Measurements from ENCODE around the gene ZMYM2. TPM values are rescaled to one million over a fixed set of nuclear protein-coding genes. Genes with fewer than 3 reads are reported as not detected.

The ZMYM2 gene
- polyA plus RNA-seq, 2 of the 4 experiments (the other 2 are of a cell fraction) = 21.7 to 56.7 TPM

DNA sequence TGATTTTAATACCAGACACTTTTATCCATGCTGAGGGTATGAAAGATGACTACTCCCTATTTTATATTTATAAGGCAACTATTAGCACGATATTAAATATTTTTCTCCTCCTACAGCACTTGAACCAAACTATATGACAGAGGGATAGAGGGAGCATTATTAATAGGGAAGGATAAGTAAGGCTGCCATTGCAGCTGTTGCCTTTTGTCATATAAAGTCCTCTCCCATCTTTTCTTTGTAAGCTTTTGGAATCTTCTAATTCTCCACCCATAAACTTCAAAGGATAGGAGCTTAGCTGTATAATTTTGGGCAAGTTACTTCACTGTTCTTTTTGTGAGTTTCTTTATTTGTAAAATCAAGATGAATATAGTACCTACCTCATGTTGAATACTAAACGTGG, 95.4 kb downstream of the ZMYM2 start:
- WGBS (ENCODE audit: missing lambda C conversion rate) = 91% methylated on average over 2 of the region's 2 CpGs
- ChIA-PET POLR2A (no interaction called here), CTCF (no interaction called here)
- no peak for ATAC-seq
- TF ChIP-seq KDM5A (IDR thresholded peaks at IDR 0.05) = no peak
- H3K4me3 ChIP-seq = no peak overlapping the region
- H3K4me1 ChIP-seq = no peaks in the 10 kb centered on the region
- no peak overlapping the region for H3K4me2 ChIP-seq
- no peak for DNase-seq (ENCODE audit: low read depth in 1 of 2, low spot score in 1 of 2)
- H3K27ac ChIP-seq = no peak overlapping the region
- FAIRE-seq = no peak
- H3K9me3 ChIP-seq = no peaks in the 10 kb centered on the region

DNA sequence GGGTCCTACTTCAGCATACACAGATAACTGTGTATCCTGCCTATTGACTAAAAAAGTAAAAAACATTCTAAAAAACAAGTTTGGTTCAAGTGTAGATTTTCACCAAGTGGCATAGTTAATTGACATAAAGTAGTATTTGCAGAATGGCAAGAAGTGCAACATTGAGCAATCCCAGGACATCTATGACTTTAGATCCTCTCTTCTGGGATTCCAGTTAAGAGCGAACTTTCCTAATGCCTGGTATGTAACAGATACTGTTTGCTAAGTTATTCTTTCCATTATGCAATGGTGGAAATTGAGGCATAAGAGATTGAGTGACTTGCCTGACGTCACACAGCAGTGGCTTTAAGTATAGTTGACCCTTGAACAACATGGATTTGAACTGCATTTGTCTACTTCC, 96.1 kb downstream of the ZMYM2 start:
- no peak for ATAC-seq
- POLR2A ChIA-PET = no interaction called here

GRCh38 chr13:20057214-20057613, 98.7 kb downstream of the ZMYM2 start:
- ATAC-seq = no peak
- POLR2A ChIA-PET = no interaction called here
- CTCF ChIA-PET = no interaction called here
- DNase-seq (ENCODE audit: low read depth in 1 of 2, low spot score in 1 of 2) = no peak
- 91% methylated on average over 7 of the region's 7 CpGs for WGBS (ENCODE audit: missing lambda C conversion rate)
- no peak for FAIRE-seq
- no peak overlapping the region for H3K4me2 ChIP-seq
- no peak overlapping the region for H3K27ac ChIP-seq
- TF ChIP-seq TFCP2L1 (CRISPR knock-in tag; IDR thresholded peaks at IDR 0.05) = no peak
- TF ChIP-seq ZC3H11A (IDR thresholded peaks at IDR 0.05) = 0 out of 2 replicates have a peak, but pooled peaks have one; percentile 17
- H3K4me1 ChIP-seq = no peaks in the 10 kb centered on the region
- H3K4me3 ChIP-seq = no peak overlapping the region
- no peaks in the 10 kb centered on the region for H3K9me3 ChIP-seq

More for the DNA sequence above, 96.1 kb downstream of the ZMYM2 start:
- CTCF ChIA-PET = no interaction called here
- H3K4me1 ChIP-seq = no peaks in the 10 kb centered on the region
- DNase-seq (ENCODE audit: low read depth in 1 of 2, low spot score in 1 of 2) (no peak), FAIRE-seq (no peak)
- H3K4me3 ChIP-seq = no peak overlapping the region
- H3K9me3 ChIP-seq = no peaks in the 10 kb centered on the region
- TF ChIP-seq HOXA7 (CRISPR knock-in tag; IDR thresholded peaks at IDR 0.05) (no peak), BHLHE40 (IDR thresholded peaks at IDR 0.05; ENCODE audit: low read depth, low read length) (no peak), MAZ (IDR thresholded peaks at IDR 0.05; ENCODE audit: borderline replicate concordance, low read depth, low read length) (no peak), SMC3 (IDR thresholded peaks at IDR 0.05) (no peak), HOXB13 (CRISPR knock-in tag; IDR thresholded peaks at IDR 0.05; ENCODE audit: low read depth) (no peak), CTCF (IDR thresholded peaks at IDR 0.05) (no peak), RFX5 (IDR thresholded peaks at IDR 0.05) (no peak), HMGXB4 (CRISPR knock-in tag; IDR thresholded peaks at IDR 0.05; ENCODE audit: borderline replicate concordance) (no peak)
- H3K27ac ChIP-seq = no peak overlapping the region
- 93% methylated on average over 2 of the region's 2 CpGs for WGBS (ENCODE audit: missing lambda C conversion rate)
- no peak overlapping the region for H3K4me2 ChIP-seq

DNA sequence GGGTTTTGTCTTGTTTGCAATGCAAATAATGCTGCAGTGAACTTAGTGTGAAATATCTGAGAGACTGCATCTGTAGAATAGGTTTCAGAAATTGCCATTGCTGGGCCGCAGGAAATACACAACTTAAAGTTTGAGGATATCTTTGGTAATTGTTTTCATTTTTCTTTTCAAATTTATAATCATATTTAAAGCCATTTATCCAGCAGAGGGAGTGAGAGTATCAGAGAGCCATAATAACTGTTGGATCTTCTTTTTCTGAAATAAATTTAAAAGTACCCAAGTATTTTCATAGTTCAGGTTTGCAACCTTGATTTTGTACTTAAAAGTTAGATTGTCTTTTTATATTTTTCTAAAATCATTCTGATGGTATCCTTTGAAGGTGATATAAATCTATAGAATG, 99.4 kb downstream of the ZMYM2 start:
- WGBS (ENCODE audit: missing lambda C conversion rate) = 96% methylated on average over 1 of the region's 1 CpG
- TF ChIP-seq RAD21 (conservative IDR thresholded peaks at IDR 0.05 in 1 of 2, IDR thresholded peaks at IDR 0.05 in 1 of 2) = peak in 1 of 2 experiments; percentile 4; a peak in 1 of 5 replicates
- TF ChIP-seq PHF8 (IDR thresholded peaks at IDR 0.05; ENCODE audit: borderline replicate concordance, low read depth) = no peak
- H3K4me3 ChIP-seq = no peak overlapping the region
- FAIRE-seq (no peak), DNase-seq (ENCODE audit: low read depth in 1 of 2, low spot score in 1 of 2) (no peak), ATAC-seq (no peak)
- ChIA-PET CTCF (no interaction called here), POLR2A (no interaction called here)
- no peak overlapping the region for H3K4me2 ChIP-seq
- H3K9me3 ChIP-seq = no peaks in the 10 kb centered on the region
- no peaks in the 10 kb centered on the region for H3K4me1 ChIP-seq
- H3K27ac ChIP-seq = no peak overlapping the region

GRCh38 chr13:20058476-20058875, 99.9 kb downstream of the ZMYM2 start:
- no peaks in the 10 kb centered on the region for H3K4me1 ChIP-seq
- no peak overlapping the region for H3K4me2 ChIP-seq
- H3K9me3 ChIP-seq = no peaks in the 10 kb centered on the region
- POLR2A ChIA-PET = no interaction called here
- CTCF ChIA-PET = no interaction called here
- H3K27ac ChIP-seq = no peak overlapping the region
- no peak for ATAC-seq
- no peak overlapping the region for H3K4me3 ChIP-seq
- no peak for TF ChIP-seq USF2 (IDR thresholded peaks at IDR 0.05)
- no peak for TF ChIP-seq HOXA7 (CRISPR knock-in tag; IDR thresholded peaks at IDR 0.05)
- TF ChIP-seq RNF2 (IDR thresholded peaks at IDR 0.05; ENCODE audit: borderline replicate concordance, low read depth) = no peak
- TF ChIP-seq, protein P1, sequence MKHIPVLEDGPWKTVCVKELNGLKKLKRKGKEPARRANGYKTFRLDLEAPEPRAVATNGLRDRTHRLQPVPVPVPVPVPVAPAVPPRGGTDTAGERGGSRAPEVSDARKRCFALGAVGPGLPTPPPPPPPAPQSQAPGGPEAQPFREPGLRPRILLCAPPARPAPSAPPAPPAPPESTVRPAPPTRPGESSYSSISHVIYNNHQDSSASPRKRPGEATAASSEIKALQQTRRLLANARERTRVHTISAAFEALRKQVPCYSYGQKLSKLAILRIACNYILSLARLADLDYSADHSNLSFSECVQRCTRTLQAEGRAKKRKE (CRISPR knock-in tag; IDR thresholded peaks at IDR 0.05; ENCODE audit: low read depth) = no peak
- TF ChIP-seq ZSCAN20 (CRISPR knock-in tag; IDR thresholded peaks at IDR 0.05) = no peak
- no peak for FAIRE-seq
- 91% methylated on average over 1 of the region's 1 CpG for WGBS (ENCODE audit: missing lambda C conversion rate)
- DNase-seq (ENCODE audit: low read depth in 1 of 2, low spot score in 1 of 2) = no peak

Measured in A549 (cell line).